GM19438 (cell line): ENCODE measurements around the gene ALDH3B1.

Source experiments
- ATAC-seq: cut with Tn5 transposase; IDR thresholded peaks from one replicate; pipeline ENCODE4 v1.9.1; 2021; ENCODE audit warnings: low read depth; ENCODE audit not compliant: unreplicated experiment

Gene ALDH3B1

GRCh38 chr11:68041617-68042218, 31.6 kb downstream of the ALDH3B1 start:
- ATAC-seq: no peak

- no peak for ATAC-seq
Measured at GRCh38 chr11:68042219-68043028, 32.3 kb downstream of the ALDH3B1 start.

DNA sequence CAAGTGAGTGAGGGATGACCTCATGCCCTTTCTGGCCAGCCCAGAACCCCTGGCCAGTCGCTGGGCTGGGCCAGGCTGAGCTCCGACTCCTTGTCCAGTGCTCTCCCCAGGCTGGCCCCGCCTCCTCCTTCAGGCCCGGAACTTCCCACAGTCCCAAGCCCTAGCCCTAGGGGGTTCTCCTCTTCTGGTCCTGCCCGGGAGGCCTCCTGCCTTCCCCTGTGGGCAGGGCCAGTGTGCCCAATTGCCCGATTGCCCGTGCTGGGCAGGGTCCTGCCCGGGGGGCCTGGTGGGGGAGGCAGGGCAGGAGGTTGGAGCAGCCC, 32.9 kb downstream of the ALDH3B1 start:
- ATAC-seq: no peak

DNA sequence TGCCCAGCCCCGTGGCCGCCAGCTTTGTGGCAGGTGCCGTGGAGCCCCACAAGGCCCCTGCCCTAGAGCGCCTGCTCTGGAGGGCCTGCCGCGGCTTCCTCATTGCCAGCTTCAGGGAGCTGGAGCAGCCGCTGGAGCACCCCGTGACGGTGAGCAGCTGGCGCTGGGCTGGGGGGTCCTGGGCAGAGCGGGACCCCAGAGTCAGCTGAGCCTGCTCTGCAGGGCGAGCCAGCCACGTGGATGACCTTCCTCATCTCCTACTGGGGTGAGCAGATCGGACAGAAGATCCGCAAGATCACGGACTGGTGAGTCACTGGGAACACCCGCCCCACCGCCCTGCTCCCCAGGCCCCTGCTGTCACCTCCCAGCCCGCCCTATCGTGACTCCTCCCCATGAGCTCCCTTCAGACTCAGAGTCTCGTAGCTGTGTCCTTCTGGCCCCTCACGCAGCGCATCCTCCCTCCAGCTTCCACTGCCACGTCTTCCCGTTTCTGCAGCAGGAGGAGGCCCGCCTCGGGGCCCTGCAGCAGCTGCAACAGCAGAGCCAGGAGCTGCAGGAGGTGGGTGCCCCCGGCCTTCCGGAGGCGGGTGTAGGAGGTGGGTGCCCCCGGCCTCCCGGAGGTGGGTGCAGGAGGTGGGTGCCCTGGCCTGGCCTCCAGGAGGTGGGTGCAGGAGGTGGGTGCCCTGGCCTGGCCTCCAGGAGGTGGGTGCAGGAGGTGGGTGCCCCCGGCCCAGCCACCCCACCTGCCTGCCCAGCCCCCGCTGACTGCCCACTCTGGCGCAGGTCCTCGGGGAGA, 33.4 kb downstream of the ALDH3B1 start:
- no peak for ATAC-seq

DNA sequence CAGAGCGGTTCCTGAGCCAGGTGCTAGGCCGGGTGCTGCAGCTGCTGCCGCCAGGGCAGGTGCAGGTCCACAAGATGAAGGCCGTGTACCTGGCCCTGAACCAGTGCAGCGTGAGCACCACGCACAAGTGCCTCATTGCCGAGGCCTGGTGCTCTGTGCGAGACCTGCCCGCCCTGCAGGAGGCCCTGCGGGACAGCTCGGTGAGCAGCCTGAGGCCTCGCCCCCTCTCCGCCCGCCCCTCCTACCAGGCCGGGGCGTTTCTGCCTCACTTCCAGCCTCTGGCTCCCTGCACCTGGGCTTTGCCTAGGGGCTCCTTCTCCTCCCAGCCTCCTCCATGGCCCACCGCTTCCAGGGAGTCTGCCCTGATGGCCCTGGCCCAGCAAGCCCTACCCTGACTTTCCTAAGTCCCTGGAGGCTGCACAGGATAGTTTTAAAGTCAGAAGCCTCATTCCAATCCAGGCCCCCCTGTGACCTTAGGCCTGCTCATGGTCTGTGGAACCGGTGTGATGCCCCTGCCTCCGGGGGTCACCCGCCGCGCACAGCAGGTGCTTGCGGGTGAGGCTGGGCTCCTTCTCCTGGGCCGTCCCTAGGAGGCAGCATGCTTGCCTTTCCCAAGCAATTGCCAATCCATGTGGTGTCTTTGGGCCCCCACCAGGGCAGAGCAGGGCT, 34.2 kb downstream of the ALDH3B1 start:
- no peak for ATAC-seq

DNA sequence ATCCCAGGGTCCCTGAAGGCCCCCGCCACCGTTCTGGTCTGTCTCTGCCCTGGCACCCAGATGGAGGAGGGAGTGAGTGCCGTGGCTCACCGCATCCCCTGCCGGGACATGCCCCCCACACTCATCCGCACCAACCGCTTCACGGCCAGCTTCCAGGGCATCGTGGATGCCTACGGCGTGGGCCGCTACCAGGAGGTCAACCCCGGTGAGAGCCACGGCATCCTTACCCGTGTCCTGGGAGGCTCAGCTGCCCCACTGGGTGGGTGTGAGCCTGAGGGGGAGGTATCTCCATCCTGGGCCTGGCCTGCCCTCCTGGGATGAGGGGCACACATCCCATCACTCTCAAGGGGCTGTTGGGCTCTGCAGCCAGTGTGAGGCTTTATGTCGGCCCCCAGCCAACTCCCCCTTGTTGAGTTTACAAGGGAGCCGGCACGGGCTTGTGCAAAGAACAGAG, 34.8 kb downstream of the ALDH3B1 start:
- ATAC-seq: no peak

DNA sequence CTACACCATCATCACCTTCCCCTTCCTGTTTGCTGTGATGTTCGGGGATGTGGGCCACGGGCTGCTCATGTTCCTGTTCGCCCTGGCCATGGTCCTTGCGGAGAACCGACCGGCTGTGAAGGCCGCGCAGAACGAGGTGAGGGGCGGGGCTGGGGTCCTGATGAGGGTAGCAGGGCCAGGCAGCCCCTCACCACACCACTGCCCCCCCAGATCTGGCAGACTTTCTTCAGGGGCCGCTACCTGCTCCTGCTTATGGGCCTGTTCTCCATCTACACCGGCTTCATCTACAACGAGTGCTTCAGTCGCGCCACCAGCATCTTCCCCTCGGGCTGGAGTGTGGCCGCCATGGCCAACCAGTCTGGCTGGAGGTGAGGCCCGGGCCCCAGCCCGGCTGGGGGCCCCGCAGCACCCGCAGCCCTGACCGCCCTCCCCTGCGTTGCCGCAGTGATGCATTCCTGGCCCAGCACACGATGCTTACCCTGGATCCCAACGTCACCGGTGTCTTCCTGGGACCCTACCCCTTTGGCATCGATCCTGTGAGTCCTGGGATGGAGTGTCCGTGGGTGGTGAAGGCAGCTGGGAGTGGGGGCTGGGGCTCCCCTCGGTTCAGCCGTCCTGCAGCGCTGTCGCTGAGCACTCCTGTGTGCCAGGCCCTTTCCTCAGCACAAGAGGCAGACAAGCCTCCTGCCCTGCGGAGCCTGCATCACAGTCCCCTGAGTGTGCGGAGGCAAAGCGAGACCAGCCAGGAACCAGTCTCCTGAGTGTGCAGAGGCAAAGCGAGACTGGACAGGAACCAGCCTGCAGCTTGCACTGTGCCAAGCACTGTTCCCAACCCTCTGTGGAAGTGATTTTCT, 37.5 kb downstream of the ALDH3B1 start:
- ATAC-seq: no peak

DNA sequence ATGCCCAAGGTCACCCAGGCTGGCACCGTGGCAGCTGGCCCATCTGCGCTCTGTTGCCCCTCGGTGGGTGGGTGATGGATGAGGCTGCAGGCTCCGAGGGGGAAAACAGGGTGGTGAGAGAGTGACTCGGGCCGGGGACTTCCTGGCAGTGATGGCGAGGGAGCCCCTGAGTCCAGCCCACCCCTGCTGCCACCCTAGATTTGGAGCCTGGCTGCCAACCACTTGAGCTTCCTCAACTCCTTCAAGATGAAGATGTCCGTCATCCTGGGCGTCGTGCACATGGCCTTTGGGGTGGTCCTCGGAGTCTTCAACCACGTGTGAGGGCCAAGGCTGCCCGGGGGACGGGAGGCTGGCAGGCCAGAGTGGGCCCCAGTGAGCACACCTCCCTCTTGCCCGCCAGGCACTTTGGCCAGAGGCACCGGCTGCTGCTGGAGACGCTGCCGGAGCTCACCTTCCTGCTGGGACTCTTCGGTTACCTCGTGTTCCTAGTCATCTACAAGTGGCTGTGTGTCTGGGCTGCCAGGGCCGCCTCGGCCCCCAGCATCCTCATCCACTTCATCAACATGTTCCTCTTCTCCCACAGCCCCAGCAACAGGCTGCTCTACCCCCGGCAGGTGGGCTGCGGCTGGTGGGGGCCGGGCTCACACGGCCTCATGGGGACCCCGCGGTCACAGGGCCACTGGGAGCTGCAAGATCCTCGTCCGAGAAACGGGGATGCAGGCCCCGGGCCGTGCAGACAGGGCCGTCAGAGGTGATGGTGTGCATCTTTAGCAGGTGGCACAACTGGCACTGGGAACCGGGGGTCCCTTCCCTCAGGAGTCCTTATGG, 38.8 kb downstream of the ALDH3B1 start:
- ATAC-seq: no peak

DNA sequence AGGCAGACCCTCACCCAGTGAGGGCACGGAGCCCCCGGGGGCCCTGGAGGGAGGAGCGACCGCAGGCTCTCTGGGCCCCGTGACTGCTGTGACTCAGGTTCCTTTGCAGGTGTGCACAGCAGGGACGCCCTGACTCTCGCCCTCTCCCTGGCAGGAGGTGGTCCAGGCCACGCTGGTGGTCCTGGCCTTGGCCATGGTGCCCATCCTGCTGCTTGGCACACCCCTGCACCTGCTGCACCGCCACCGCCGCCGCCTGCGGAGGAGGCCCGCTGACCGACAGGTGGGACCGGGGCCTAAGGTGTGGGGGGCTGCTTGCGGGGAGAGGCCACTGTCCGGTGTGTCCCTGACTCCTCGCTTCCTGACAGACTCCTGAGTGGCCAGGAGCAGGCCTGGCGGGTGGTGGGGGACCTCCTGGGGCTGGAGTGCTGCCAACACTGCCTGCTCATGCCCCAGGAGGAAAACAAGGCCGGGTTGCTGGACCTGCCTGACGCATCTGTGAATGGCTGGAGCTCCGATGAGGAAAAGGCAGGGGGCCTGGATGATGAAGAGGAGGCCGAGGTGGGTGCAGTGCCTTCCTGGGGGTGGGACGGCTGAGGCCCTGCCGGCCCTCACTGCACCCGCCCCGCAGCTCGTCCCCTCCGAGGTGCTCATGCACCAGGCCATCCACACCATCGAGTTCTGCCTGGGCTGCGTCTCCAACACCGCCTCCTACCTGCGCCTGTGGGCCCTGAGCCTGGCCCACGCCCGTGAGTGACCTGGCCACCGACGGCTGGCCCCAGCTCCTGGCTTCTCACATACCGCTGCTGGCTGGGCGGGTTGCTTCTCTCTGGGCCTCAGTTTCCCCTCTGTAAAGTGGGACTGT, 39.6 kb downstream of the ALDH3B1 start:
- ATAC-seq: no peak

DNA sequence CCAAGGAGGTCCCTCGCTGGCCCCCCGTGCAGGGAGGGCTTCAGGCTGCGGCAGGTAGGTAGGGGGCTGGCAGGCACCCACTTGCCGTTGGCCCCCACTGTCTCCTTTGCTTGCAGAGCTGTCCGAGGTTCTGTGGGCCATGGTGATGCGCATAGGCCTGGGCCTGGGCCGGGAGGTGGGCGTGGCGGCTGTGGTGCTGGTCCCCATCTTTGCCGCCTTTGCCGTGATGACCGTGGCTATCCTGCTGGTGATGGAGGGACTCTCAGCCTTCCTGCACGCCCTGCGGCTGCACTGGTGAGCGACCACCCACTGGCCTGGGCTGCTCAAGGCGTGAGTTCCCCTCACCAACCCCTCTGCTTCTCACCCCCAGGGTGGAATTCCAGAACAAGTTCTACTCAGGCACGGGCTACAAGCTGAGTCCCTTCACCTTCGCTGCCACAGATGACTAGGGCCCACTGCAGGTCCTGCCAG, 40.3 kb downstream of the ALDH3B1 start:
- no peak for ATAC-seq

- no peak for ATAC-seq
Measured at GRCh38 chr11:68051191-68052136, 41.3 kb downstream of the ALDH3B1 start.

- ATAC-seq: no peak
Measured at GRCh38 chr11:68052137-68052873, 42.2 kb downstream of the ALDH3B1 start.

GRCh38 chr11:68053117-68053516, 43.0 kb downstream of the ALDH3B1 start:
- no peak for ATAC-seq

DNA sequence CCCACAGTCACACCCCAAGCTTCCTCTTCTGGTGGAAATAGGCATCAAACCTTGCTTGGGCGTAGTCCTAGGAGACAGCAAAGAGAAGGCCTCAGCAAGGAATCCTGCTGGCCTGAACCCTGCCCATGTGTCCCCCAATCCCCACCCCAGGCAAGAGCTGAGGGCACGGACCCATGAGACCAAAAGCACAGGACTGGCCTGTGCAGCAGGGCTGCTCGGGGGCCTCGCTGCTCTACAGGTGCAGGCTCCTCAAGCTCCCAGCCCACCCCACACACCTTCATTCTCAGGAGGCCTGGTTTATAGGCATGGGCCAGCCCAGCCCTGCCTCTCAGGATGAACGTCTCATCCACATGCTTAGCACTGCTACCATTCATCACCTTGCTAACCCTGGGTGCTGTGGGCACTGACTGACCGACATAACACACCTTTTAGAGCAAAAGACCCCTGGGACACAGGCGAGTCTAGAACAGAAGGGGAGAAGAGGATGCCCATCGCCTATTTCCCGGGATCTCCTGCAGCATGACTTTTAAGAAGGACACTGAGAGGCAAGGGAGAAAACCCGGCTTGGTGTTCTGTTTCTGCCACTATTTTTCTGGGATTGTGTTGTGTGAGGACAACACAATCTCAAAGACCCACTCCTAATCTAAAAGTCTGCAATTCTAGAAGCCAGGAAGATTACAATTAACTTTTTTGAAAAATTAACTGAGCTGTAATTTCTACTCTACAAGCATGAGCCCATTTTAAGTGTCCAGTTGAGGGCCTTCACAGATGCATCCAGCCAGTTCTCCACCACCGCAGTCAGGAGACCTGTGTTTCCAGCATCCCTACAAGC, 44.1 kb downstream of the ALDH3B1 start:
- ATAC-seq: no peak
